Motor neuron (in vitro differentiated cells): Measurements from ENCODE around the gene CCM2. TPM values are rescaled to one million over a fixed set of nuclear protein-coding genes. Genes with fewer than 3 reads are reported as not detected.

Source experiments
- ATAC-seq, 8 experiments: fragments of 200-7000 bp; cut with Tn5 transposase; replicated peaks in 6 of 8; 2 replicates each; pipeline ENCODE4 v1.8.0; 2021; ENCODE audit warnings: mild to moderate bottlenecking in 8 of 8, moderate library complexity in 8 of 8
- H3K27ac ChIP-seq, 2 donors: fragments of 250-450 bp; sonication (Bioruptor Pico); 2 replicates each; pipeline ENCODE4 v1.9.0; 2021; ENCODE audit warnings: antibody characterized with exemption in 2 of 2, mild to moderate bottlenecking in 2 of 2, moderate library complexity in 1 of 2
- H3K4me1 ChIP-seq, 2 donors: fragments of 250-450 bp; sonication (Bioruptor Pico); replicated peaks in 1 of 2; 2 replicates each; pipeline ENCODE4 v1.6.1; 2021; ENCODE audit warnings: antibody characterized with exemption in 2 of 2, mild to moderate bottlenecking in 2 of 2, moderate library complexity in 1 of 2
- H3K4me3 ChIP-seq, 5 donors: fragments of 250-450 bp; sonication (Bioruptor Pico); 2 replicates each; pipeline ENCODE4 v1.9.0; 2021; ENCODE audit warnings: antibody characterized with exemption in 5 of 5, mild to moderate bottlenecking in 5 of 5, moderate library complexity in 4 of 5
- WGBS, 10 experiments: fragments of 450-650 bp; shearing (Covaris generic); methylation state at CpG; one replicate each; pipeline ENCODE4 v1.0.0; 2022; 5-methylcytosine and 5-hydroxymethylcytosine counted together
- in situ Hi-C, 9 experiments: fragments of 400-800 bp; cut with MboI; loops; one replicate each; pipeline ENCODE4 v1.15.0; 2021; ENCODE audit warnings: low sequenced_read_pairs in 9 of 9, low pct_unique_long_range_greater_than_20kb in 2 of 9; ENCODE audit not compliant: unreplicated experiment in 9 of 9
- total RNA-seq, 8 experiments: library from RNA; unstranded; fragments of 300-600 nt; gene quantifications; 2 replicates each; pipeline versions ENCODE4 v1.2.3 to v1.2.4, GENCODE V29; 2022

CCM2 gene
- 10 to 100 TPM; 20.7 to 40.2 (median 27.3) TPM for total RNA-seq

DNA sequence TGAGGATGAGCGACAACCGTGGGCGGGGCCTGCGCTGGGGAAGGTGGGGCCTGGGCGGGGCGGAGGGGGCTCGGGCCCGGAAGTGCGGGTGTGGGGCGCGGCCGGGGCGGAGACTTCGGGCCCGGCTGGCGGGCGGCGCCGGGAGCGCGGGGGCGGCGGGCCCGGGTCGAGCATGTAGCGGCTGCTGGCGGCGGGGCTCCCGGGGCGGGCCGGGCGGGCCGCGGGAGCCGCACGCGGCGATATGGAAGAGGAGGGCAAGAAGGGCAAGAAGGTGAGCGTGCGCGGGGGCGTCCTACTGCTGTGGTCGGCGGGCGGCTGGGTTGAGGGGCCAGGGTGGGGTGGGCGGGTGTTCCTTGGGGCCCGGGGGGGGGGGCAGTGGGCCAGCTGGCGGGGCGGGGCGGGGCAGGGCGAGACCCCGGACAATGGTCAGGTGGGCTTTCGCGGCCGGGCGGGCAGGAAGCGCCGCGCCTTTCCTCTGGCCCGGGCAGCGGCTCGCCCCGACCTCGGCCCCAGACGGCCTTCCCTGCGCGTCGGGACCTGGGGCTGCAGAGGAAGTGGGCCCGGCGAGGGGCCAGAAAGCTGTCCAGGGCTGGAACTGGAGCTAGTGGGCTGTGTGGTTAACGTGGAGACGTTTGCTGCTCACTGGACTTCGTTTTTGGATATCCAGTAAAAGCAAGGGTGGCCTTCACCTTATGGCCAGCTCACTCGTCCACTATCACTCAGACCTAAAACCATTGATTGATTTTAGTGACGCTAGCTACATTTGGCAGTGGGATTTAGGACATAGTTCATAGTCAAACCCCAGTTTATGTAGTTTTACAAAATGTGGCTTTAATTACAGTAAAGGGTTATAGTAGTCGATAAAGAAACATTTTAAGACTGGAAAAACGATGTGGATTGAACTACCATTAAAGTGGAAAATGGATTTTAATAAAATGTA is at the start of gene CCM2:
Gene CCM2, plus strand, starts transcription at position 109 of the 940 bp plus-strand sequence. Its CDS starts 133 bp downstream, at position 242.
- in situ Hi-C loops = no loop called here
- Histone ChIP-seq H3K4me1 (peaks cover 6 to 9% of the 10 kb centered on the region in 2 donors), H3K4me3 (peak within 1 kb of the TSS; percentile 56 to 93 (median 77)), H3K27ac (peak within 1 kb of the TSS; percentile 69 to 83)
- WGBS, 10 experiments = 0 to 8% (median 3%) methylated on average over 2 to 13 of the region's 77 CpGs
- peak; percentile 12 to 40 (median 18) for ATAC-seq

DNA sequence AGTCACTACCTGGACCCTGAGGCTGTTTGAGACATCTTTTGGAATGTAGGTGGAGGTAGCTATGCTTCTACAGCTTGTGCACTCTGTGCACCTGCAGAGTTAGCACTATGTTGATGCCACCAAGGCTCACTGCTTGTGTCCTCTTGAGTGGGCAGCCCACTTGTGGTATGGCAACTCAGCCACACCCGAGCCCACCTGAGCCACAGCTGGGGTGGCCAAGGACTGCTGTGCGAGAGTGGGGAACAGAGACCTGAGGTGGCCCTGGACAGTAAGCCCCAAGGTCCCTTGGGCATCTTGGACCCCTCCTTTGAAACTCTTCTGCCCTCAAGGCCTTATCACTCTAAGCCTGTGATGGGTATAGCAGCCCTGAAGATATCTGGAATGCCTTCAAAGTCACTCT is 46.8 kb upstream of the CCM2 start:
- Histone ChIP-seq H3K27ac (no peak overlapping the region), H3K4me3 (no peak overlapping the region), H3K4me1 (peaks cover 19 to 23% of the 10 kb centered on the region in 2 donors)
- in situ Hi-C loops = no loop called here
- ATAC-seq = no peak
- 40 to 100% (median 100%) methylated on average over 1 to 2 of the region's 2 CpGs; no CpG with 5 or more reads in 3 of the 10 experiments for WGBS, 10 experiments

DNA sequence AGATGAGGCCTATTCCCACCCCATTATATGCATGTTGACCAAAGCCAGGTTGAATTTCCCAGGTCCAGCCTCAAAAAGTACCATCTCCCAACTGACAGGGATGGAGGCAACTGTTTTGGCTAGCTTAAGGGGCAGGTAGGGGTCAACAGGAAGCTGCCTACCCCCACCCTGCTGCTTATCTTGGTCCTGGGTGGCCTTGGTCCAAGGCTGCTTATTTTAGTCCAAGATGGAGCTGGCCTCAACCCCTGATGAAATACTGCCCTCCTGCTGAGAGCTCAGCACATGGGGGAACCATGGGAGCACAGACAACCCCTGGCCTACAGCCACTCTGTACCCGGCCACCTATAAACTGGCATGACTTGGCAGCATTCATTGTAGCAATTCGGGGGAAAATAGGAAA is 44.3 kb upstream of the CCM2 start:
- H3K4me3 ChIP-seq = no peak overlapping the region
- 10 to 84% (median 64%) methylated on average over 2 of the region's 2 CpGs; no CpG with 5 or more reads in 4 of the 10 experiments for WGBS, 10 experiments
- ATAC-seq = no peak
- in situ Hi-C loops = no loop called here
- peak overlapping the region; percentile 49 to 82 for H3K27ac ChIP-seq
- H3K4me1 ChIP-seq = peaks cover 19 to 23% of the 10 kb centered on the region in 2 donors

DNA sequence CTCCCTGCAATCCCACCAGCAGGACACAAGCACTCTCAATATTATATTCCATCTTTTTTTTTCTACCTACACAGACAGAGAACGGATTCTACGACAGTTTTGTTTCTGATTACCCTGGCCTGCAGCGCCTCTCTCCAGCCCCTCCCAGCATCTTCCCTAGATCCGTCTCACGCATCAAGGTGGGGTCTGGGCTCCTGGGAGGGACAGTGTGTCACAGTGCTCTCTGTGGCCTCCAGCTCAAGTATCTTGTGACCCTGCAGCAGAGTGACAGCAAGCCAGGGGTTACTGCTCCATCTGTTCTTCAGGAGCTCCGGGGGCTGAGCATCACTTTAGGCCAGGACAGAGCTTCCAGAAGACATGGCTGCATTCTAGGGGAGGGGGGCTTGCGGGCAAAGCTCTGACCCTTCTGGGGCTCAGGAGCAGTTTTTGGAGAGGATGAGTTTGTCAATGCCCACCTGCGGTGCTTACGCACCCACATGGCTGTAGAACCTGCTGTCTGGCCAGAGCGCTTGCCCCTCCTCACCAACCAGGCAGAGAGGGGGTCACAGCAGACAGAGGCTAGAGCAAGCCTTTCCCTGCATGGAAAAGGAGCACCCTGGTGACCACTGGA is 43.7 kb upstream of the CCM2 start:
- WGBS, 10 experiments = 38 to 100% (median 87%) methylated on average over 1 to 6 of the region's 10 CpGs; no CpG with 5 or more reads in 2 of the 10 experiments
- ATAC-seq = peak in 2 of 8 experiments; percentile 16 to 21
- Histone ChIP-seq H3K4me3 (no peak overlapping the region), H3K27ac (peak overlapping the region; percentile 49 to 82), H3K4me1 (peaks cover 19 to 23% of the 10 kb centered on the region in 2 donors)
- in situ Hi-C loops = no loop called here

DNA sequence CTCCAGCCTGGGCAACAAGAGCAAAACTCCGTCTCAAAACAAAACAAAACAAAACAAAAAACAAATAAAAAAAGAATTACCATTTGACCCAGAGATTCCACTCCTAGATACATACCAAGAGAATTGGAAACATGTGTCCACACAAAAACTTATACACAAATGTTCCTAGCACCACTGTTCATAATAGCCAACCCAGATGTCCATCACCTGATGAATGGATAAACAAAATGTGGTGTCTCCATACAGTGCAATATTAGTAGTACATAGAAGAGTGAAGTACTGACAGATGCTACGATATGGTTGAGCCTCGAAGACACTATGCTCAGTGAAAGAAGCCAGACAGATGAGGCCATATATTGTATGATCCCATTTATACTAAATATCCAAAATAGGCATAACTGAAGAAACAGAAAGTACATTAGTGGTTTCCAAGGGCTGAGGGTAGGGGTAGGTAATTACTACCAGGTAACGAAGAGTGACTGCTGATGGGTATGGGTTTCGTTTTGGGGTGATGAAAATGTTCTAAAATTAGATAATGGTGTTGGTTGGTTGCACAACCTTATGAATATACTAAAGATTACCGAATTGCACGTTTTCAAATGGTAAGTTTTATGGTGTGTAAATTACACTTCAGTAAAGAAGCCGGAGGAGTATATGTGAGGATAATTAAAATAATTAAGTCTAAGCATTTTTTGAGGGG is 41.2 kb upstream of the CCM2 start:
- no peak overlapping the region for H3K4me3 ChIP-seq
- no peak for ATAC-seq
- peaks cover 26 to 33% of the 10 kb centered on the region in 2 donors for H3K4me1 ChIP-seq
- WGBS, 10 experiments = 15 to 89% (median 61%) methylated on average over 3 to 8 of the region's 8 CpGs
- H3K27ac ChIP-seq = no peak overlapping the region
- in situ Hi-C loops = no loop called here

DNA sequence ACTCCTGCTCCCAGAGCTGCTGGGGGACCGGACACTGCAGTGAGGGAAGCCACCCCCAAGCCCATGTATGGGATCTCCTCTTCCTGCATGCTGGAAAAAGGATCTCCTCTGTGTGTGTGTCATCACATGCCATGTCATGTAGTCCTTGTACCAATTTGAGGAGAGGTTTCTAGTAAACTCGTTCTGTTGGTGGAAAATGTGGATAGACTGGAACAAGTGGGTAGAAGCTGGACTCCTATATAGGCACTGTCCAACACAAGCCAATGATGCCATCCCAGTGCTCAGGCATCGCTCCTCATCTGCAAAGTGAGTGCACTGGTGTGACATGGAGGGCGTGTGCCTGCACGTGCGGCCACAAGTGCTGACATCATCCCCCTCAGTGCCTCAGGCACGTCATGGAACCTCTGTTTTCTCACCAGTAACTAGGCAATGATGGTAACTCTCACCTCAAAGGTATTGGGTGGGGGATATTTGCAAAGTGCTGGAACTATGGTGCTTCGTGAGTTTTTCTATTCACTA is 40.5 kb upstream of the CCM2 start:
- 20 to 100% (median 80%) methylated on average over 1 to 4 of the region's 8 CpGs; no CpG with 5 or more reads in 3 of the 10 experiments for WGBS, 10 experiments
- H3K4me1 ChIP-seq = peaks cover 26 to 32% of the 10 kb centered on the region in 2 donors
- no peak overlapping the region for H3K4me3 ChIP-seq
- no peak overlapping the region for H3K27ac ChIP-seq
- in situ Hi-C loops = no loop called here
- ATAC-seq = peak in 5 of 8 experiments; percentile 22 to 56 (median 44)

DNA sequence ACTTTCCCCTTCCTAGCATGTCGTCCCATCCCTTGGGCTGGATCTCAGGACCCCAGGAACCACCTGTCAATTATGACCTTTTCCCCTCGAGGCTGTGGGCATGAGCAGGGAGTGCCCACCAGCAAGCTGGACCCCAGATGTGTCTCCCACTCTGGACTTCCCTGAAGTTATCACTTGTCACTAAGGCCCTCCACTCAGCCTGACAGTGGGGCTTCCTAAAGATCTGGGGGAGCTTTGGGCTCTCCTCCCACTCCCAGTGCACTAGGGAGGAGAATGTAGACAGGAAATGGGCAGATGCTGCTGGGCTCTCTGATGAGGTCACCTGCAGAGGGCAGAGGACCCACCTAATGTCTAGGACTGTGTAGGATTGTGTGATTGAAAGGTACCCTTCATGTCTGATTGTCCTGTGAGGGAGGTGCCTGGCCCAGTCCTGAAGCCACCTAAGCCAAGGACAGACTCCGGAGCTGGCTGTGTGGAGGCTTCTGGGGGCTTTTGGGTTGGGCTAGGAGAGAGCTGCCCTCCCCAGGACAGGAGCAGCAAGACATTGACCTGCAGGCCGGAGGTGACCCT is 39.9 kb upstream of the CCM2 start:
- 20 to 83% methylated on average over 1 of the region's 4 CpGs; no CpG with 5 or more reads in 8 of the 10 experiments for WGBS, 10 experiments
- ATAC-seq = no peak
- Histone ChIP-seq H3K27ac (no peak overlapping the region), H3K4me3 (no peak overlapping the region), H3K4me1 (peaks cover 20 to 27% of the 10 kb centered on the region in 2 donors)
- in situ Hi-C loops = no loop called here

DNA sequence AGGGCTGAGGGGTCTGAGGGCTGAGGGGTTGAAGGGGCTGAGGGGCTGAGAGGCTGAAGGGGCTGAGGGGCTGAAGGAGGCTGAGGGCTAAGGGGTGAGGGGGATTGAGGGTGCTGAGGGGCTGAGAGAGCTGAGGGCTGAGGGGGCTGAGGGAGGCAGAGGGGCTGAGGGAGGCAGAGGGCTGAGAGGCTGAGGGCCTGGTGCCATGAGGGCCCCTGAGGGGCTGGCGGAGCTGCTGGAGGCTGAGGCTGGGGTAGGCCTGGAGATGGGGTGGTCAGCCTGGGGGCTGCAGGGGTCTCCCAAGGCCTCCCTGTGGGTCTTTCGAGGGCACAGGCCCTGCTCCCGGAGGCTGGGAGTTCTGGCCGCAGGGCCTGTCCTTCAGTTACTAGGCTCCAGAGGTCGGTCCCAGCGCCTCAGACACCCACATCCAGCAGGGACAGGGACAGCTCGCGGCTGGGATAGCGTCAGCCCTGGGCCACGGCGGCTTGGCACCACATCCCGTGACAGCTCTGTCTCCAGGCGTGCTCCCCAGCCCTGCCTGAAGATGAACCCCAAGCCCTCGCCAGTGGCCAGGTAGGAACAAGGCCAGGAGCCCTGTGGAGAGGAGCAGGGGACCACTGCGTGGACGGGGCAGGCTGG is 38.0 kb upstream of the CCM2 start:
- H3K4me3 ChIP-seq = no peak overlapping the region
- H3K27ac ChIP-seq = no peak overlapping the region
- WGBS, 10 experiments = 93 to 100% methylated on average over 1 to 3 of the region's 16 CpGs; no CpG with 5 or more reads in 8 of the 10 experiments
- peaks cover 7 to 11% of the 10 kb centered on the region in 2 donors for H3K4me1 ChIP-seq
- in situ Hi-C loops = no loop called here
- peak in 3 of 8 experiments; percentile 1 to 5 (median 5) for ATAC-seq

DNA sequence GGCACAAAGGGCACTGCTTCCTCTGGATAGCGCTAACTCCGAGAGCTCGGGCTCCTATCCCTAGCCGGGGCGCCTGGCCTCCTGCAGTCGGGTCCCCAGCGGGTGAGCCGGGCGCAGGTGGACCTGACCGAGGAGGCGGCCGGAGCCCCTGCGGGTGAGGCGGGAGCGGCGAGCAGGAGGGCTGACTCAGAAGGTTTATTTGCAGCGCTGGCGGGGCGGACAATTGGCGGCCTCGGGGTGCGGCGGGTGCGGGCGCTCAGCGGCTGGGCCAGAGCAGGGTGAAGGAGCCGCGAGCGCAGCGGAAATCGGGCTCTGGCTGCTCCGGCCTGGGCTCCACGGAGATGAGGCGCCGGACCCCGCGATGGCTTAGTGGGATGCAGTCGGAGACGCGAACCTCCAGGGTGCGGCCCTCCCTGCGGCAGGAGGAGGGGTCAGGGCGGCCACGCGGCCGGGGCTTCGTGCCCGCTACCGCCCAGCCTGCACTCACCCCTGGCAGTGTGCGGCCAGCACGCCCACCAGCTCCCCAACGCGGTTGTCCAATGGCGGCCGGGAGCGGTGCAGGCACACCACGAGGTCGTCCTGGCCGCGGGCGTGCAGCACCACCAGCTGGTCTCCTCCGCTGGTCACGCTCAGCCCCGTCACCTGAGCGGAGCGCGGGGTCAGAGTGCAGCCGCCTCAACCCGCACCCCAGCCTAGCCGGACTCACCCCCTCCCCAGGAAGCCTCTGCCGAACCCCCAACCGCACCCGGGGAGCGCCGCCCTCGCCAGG is 37.3 kb upstream of the CCM2 start:
- Histone ChIP-seq H3K4me3 (no peak overlapping the region), H3K4me1 (peaks cover 7 to 11% of the 10 kb centered on the region in 2 donors), H3K27ac (no peak overlapping the region)
- whole genome bisulfite sequencing, 10 experiments = 0 to 20% (median 3%) methylated on average over 3 to 6 of the region's 76 CpGs; no CpG with 5 or more reads in 7 of the 10 experiments
- ATAC-seq = peak; percentile 48 to 87 (median 75)
- in situ Hi-C loops = no loop called here

DNA sequence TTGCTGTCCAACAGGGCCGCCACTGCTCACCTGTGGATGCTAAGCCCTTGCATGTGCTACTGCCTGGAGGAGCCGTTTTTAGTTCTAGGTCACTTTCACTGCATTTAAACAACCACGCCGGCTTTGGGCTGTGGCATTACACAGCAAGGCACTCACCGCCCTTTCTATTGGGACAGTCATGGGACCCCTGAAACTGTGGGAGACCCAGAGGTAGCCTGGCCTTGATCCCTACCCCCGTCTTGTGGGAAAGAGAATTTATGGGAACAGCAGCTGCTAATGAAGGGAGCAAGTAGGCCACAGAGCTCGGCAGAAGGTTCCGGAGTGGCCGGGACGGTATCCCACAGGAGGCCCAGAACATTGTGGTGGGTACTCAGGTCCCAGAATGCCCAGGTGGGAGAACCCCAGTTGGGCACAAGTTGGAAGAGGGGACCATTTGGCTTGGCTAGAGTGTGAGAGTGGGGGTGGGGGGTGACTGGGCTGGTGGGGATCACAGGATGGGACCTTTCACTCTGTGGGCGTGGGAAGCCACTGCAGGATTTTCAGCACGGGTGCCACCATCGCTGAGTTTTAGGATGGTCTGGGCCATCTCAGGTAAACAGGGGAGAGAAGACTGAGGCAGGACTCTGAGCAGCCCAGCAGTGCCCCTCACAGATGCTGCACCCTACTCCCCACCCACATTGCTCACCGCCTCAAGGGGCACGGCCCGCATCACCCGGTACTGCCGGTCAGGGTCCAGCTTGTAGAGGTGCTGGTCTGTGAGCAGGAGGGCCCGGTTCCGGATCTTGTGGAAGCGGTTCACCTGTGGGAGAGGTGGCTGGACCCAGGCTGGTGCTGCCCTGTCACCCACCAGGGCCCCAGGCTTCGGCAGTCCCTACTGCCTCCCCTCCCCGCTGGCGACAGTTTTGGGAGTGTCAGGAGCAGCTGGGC is 36.4 kb upstream of the CCM2 start:
- Histone ChIP-seq H3K4me3 (no peak overlapping the region), H3K4me1 (peaks cover 7 to 11% of the 10 kb centered on the region in 2 donors), H3K27ac (no peak overlapping the region)
- 83 to 86% methylated on average over 6 to 7 of the region's 24 CpGs; no CpG with 5 or more reads in 8 of the 10 experiments for WGBS, 10 experiments
- ATAC-seq = no peak
- in situ Hi-C loops = no loop called here
